GM18498 (cell line): ENCODE data around the gene RORC.
A peak's percentile ranks its signal among the peaks of the same experiment; 100 is the strongest.
"Not testable (repeated sequence)": the region's sequence is repeated elsewhere in the genome, so short reads cannot be mapped to it uniquely, and the experiment has no call there.

Experiments used
- ATAC-seq: cut with Tn5 transposase; IDR thresholded peaks from one replicate; pipeline ENCODE4 v1.9.1; 2021; ENCODE audit warnings: mild to moderate bottlenecking, moderate library complexity; ENCODE audit not compliant: unreplicated experiment

Gene RORC

GRCh38 chr1:151809290-151809984, 22.2 kb downstream of the RORC start:
- no peak for ATAC-seq

DNA sequence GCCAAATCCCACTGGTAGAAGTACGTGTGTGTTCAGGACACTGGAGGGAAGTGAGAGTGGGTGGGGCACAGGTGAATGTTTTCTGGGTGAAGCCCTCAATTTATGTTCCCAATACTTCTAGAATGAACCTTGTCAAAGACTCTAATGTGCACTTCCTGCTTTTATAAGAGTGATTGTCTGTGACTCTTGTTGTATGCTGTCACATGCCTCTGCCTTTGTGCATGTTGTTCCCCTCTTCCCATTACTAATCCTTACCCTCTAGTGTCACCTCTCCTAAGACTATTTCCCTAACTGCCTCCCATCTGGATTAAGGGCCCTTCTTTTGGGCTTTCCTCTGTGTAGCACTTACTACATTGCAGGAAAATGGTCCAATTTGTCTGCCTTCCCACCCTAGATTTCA, 23.8 kb downstream of the RORC start:
- no peak for ATAC-seq

DNA sequence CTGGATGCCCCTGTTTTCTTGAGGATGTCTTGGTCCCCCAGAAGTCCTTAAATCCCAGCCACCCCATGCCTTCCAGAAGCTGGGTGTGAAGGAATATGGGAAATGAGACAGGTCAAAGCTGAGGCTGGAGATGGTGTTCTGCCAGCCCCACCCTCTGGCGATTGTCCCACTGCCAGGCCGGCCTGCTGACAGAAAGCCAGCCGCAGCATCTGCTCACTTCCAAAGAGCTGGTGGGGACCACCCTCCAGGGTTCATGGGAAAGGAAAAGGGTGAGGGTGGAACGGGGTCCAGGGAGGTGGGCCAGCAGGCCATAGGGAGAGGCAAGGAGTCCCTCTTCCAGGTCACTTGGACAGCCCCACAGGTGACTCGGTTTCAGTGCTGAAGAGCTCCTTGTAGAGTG, 24.5 kb downstream of the RORC start:
- ATAC-seq, result no peak

DNA sequence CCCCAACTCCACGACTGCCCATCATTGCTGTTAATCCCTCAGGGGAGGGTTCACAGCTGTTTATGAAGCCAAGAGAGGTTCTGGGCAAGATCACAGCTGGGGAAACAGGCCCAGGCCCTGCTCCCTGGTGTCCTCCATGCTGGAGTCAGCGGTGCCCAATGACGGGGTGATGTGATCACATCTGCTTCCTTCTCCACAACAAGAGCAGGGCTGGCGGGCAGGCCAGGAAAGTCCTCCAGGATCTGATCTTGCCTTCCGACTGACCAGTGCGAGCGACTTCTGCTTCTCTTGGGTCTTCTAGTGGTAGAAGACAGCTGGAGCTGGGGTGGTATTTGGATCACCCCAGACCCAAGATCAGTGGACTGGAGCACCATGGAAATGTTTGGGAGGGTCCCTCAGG, 25.4 kb downstream of the RORC start:
- ATAC-seq, result no peak

- ATAC-seq, result no peak
Observed at GRCh38 chr1:151805066-151805820, 26.4 kb downstream of the RORC start, which contains the start of gene LINGO4. Gene LINGO4 (minus strand): TSS chr1:151805419. CDS start chr1:151802704, 2,715 bp downstream.

DNA sequence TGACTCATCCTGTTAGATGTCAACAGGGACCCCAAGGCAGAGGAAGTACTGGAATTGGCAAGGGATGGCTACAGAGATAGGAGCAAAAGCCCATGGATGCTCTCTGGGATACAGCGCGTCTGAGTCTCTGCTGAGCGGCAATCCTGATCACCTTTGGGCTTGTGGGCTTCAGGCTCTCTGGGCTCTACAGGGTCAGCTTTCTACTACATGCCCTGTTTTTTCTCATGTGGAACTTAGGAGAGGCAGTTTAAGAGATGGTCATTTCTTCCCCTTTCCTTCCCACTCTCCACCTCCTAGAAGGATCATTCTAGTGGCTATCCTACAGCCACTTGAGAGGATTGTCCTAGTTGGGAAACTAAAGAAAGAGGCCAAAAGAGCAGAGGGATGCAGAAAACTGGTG, 27.7 kb downstream of the RORC start:
- ATAC-seq, result no peak

- no peak for ATAC-seq
Observed at GRCh38 chr1:151803164-151803563, 28.4 kb downstream of the RORC start.

DNA sequence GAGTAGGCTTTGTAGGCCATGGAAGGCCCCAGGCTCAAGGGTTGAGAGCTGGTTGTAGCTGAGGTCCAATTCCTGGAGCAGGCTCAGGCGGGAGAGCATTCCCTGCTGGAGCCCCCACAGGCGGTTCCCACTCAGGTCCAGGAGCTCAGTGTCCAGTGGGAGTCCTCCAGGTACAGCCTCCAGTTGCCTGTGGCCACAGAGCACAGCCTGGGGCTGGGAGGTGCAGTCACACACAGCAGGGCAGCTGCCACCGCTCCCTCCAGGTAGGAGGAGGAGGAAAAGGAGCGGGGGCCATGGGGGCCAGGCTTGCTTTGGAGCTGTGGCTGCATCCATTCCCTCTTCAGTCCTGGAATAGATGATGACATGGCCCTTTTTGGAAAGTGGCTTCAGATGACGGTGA, 29.2 kb downstream of the RORC start:
- ATAC-seq, result no peak

DNA sequence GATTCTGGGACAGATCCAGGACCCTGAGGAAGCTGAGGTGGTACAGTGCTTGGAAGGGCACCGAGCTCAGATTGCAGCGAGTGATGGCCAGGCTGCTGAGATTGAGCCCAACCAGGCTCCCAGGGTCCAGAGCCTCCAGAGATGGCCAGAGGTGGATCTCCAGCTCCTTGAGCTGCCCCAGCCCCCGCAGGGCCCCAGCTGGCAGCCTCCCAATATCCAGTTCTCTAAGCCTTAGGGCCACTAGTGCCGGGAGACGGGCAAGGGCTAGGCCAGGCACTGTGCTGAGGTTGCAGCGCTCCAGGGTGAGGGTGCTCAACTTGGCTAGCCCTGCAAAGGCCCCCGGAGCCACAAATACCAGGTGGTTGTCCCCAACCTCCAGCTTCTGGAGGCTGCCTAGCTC, 29.8 kb downstream of the RORC start:
- ATAC-seq, result no peak

- no peak for ATAC-seq
Observed at GRCh38 chr1:151801310-151801820, 30.2 kb downstream of the RORC start.

DNA sequence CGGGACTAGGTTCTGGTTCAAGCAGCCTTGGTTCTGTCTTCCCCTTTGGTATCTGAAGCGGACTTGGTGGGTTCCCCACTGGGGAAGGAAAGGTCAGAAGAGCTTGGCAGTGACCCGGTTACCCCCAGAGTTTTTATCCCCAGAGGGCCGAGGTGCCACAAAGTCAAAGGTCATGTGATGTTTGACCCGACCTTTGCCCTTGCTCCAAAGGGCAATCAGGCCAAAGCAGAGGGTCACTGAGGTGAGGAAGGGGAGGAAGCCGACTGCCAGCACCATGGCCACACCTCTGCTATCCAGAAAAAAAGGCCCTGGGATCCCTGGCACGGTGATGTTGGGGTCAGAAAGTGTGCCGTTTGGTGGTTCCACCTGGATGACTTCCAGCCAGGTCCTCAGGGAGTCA, 30.8 kb downstream of the RORC start:
- no peak for ATAC-seq

- ATAC-seq, result no peak
Observed at GRCh38 chr1:151799179-151800022, 32.2 kb downstream of the RORC start.

DNA sequence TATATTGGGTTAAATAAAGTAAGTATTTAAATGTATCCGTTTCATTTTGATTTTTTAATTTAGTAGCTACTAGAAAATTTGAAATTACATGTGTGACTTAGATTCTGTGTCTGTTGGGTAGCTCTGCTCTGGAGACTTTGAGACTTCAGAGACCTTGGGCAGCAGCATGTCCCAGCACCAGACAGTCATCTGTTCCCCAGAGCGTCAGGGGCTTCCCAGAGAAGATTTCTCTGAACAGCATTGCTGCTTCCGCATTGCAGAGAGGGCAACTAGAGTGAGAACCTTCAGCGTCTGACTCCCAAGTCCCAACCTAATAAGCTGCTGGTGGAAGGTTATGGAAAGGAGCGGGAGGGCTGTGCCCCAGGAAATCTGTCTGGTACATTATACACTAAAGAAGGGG, 33.0 kb downstream of the RORC start:
- no peak for ATAC-seq

GRCh38 chr1:151790940-151791651, 40.5 kb downstream of the RORC start:
- ATAC-seq, result no peak

DNA sequence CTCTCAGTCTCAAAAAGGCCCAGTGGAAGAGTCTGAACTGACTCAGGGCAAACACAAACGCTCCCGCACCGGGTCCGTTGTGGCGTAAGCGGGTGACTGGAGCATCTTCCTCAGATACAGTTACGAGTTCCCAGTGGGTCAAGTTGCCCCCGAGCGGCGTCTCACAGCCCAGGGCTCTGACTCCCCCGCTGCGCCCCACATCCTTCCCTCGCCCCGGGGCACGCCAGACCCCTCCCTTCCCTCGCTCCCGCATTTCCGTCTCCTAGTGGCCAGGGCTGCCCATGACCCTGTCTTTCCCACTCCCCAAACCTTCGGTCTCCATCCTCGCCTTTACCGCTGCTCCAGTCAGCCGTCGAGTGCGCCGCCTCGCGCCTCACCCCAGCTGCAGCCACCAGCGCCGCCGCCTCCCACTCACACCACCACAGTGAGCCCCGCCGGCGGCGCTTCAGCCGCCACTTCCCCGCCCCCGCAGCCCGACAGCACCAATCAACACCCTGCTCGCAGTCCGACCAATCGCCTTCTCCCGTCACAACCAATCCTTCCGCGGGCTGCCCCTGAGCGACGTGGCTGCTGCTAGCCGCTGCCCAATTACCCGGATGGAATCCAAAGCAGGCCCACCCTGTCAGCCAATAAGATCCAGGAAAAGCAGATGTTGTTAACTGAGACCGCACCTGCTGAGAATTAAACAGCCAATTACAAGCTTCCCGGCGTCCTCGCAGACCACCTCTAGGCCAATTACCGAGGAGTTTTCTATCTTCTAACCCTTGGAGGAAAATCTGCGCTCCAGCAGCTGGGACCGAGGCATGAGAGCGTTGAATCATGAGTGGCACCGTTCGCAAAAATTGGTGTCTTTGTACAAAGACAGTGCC, 41.3 kb downstream of the RORC start, which contains the start of gene TDRKH:
TSS of gene TDRKH (minus strand) at position 430 of the 869 bp plus-strand sequence. CDS start 7,478 bp downstream, outside the sequence.
- peak; percentile 94 for ATAC-seq

DNA sequence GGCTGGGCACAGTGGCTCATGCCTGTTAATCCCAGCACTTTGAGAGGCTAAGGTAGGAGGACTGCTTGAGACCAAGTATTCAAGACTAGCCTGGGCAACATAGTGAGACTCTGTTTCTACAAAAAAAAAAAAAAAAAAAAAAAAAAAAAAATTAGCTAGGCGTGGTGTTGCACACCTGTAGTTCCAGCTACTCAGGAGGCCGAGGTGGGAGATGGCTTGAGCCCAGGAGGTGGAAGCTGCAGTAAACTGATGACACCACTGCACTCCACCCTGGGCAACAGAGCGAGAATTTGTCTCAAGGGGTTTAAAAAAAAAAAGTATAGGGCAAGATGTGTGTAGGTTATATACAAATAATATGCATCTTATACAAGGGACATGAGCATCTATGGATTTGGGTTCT, 43.9 kb downstream of the RORC start:
- ATAC-seq, result no peak

DNA sequence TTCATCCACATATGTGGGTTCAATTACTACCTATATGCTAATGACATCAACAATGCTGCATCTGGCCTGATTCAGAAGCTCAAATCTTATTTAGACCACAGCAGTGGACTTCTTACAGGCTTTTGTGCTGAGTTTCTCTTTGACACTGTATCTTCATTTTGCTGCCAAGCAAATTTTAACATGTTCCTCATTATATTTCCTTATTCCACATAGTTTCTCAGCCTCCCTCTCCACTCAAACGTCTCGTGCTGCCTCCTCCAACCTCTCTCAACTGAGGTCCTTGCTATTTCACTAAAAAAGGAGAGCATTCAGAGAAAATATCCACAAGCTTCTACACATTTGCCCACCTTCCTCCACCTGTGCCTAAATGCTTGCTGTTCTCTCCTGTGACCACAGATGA, 47.8 kb downstream of the RORC start:
- ATAC-seq, result no peak

- ATAC-seq, result no peak
Observed at GRCh38 chr1:151782741-151783140, 48.9 kb downstream of the RORC start.

DNA sequence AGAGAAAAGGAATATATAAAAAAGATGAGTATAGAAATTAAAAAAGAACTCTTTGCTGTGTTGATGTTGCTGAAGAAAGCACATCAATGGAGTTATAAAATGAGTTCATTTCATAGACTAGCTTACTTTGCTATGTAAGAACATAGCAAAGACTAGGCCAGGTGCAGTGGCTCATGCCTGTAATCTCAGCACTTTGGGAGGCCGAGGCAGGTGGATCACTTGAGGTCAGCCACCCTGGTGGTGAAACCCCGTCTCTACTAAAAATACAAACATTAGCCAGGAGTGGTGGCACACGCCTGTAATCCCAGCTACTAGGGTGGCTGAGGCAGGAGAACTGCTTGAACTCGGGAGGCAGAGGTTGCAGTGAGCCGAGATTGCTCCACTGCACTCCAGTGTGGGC, 49.6 kb downstream of the RORC start:
- ATAC-seq, result not testable (repeated sequence)

DNA sequence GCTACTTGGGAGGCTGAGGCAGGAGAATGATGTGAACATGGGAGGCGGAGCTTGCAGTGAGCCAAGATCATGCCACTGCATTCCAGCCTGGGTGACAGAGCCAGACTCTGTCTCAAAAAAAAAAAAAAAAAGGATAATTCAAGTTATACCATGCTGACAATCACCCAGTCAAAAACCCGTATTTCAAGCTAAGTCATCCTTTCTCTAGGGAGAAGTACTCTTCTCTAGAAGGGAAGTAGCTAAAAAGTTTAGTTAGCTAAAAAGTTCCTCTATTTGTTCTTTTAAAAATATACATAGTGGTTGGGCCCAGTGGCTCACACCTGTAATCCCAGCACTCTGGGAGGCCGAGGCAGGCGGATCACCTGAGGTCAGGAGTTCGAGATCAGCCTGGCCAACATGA, 50.9 kb downstream of the RORC start:
- not testable (repeated sequence) for ATAC-seq
